Heart right ventricle (tissue), 16 donors: ENCODE results near the gene REEP6. TPM values are rescaled to one million over a fixed set of nuclear protein-coding genes. Genes with fewer than 3 reads are reported as not detected.

Experiments used
- ATAC-seq, 8 donors: fragments of 200-7000 bp; cut with Tn5 transposase; one replicate each; pipeline ENCODE4 v1.9.1; 2020; ENCODE audit warnings: mild to moderate bottlenecking in 8 of 8, moderate library complexity in 8 of 8, moderate number of reproducible peaks in 1 of 8
- DNase-seq, 2 donors: peaks; one replicate each; pipeline ENCODE4 v3.0.0-alpha.2; 2020
- H3K27ac ChIP-seq, 10 donors: fragments of 200-600 bp; sonication (generic) in 2 of 10; one replicate each; pipeline versions ENCODE4 v1.5.0 to v1.8.0; 2020 to 2022; ENCODE audit warnings: mild to moderate bottlenecking in 3 of 10
- H3K27me3 ChIP-seq, 7 donors: fragments of 200-600 bp; one replicate each; pipeline ENCODE4 v1.8.0; 2021 to 2022; ENCODE audit warnings: mild to moderate bottlenecking in 2 of 7
- H3K36me3 ChIP-seq, 9 donors: fragments of 200-600 bp; sonication (generic) in 1 of 9; one replicate each; pipeline versions ENCODE4 v1.5.0 to v1.8.0; 2020 to 2022; ENCODE audit warnings: mild to moderate bottlenecking in 2 of 9
- H3K4me1 ChIP-seq, 9 donors: fragments of 200-600 bp; sonication (generic) in 1 of 9; one replicate each; pipeline versions ENCODE4 v1.5.0 to v1.8.0; 2020 to 2022; ENCODE audit warnings: mild to moderate bottlenecking in 4 of 9
- H3K4me3 ChIP-seq, 10 donors: fragments of 200-600 bp; sonication (generic) in 2 of 10; one replicate each; pipeline versions ENCODE4 v1.5.0 to v1.8.0; 2020 to 2022; ENCODE audit warnings: mild to moderate bottlenecking in 7 of 10, moderate library complexity in 2 of 10
- H3K9me3 ChIP-seq, 11 donors: fragments of 200-600 bp in 10 of 11; sonication (generic) in 2 of 11; one replicate each; pipeline versions ENCODE4 v1.5.0 to v1.8.0; 2013 to 2022; ENCODE audit warnings: mild to moderate bottlenecking in 2 of 11, control low read depth in 1 of 11, moderate library complexity in 1 of 11
- WGBS, 2 donors: extraction: QIAGEN DNeasy Blood & Tissue Kit; methylation state at CpG; one replicate each; pipeline ENCODE4 v1.1.7; 2013; ENCODE audit warnings: inconsistent platforms in 1 of 2; 5-methylcytosine and 5-hydroxymethylcytosine counted together
- intact Hi-C, 10 donors: fragments of 100-400 bp; cut with DNase I; formaldehyde crosslinking; loops; one replicate each; pipeline versions ENCODE4 v1.11.1 to v1.14.2; 2022
- polyA plus RNA-seq, 2 donors: library from polyadenylated mRNA; stranded (reverse); fragments of 200-250 nt; gene quantifications; one replicate each; pipeline ENCODE4 v1.2.3, GENCODE V29; 2013
- total RNA-seq, 10 donors: library from RNA; stranded (reverse); fragmentation: NEBNext Ultra II Directional in 3 of 10; extraction: Animal tissue kit (Norgen Biotek cat#: 25700) in 3 of 10; gene quantifications; one replicate each; pipeline versions ENCODE4 v1.2.1 to v1.2.4, GENCODE V29; 2021 to 2023
- TF ChIP-seq, protein P1 (sequence below), 9 donors: fragments of 200-600 bp; sonication (generic) in 2 of 9; IDR thresholded peaks; one replicate each; pipeline versions ENCODE4 v1.5.0 to v1.8.0; 2021 to 2022; ENCODE audit warnings: antibody characterized with exemption in 9 of 9, mild to moderate bottlenecking in 5 of 9, moderate library complexity in 1 of 9
- donor health status: Arrhythmogenic right ventricular cardiomyopathy.
- donor health status: ischemic (EF 13 %, LVEDD 7.1; RV severe dilation, severe dysfunction).
- donor health status: healthy with polysubstance abuse.
- donor health status: DM: no; HTN: yes; CAD: no.
- donor health status: DM: no; HTN: no; CAD: no.
- donor health status: ischemic (EF 25% LVEDD 6.9; RV normal size, moderate dysfunction).
- donor health status: ischemic (EF 25% LVEDD 5.7; RV mildly dilated, moderate dysfunction).
- donor health status: healthy.
- donor health status: DM: yes; HTN: yes; CAD: no.
- donor health status: Ischemic cardiomyopathy.
- donor health status: ischemic (EF 35%, LVEDD 5.7; RV mildly dilated, moderate dysfunction).
- donor health status: nonischemic (EF 11% LVEDD 7.7; RV severe dilation, severe dysfunction).
- donor health status: DM: yes; HTN: yes; CAD: no.
- donor health status: PGD.
- donor health status: ischemic (EF 29% LVEDD 5.4; RV normal size, mild dysfunction).
- donor health status: nonischemic (EF 23%, LVEDD 6.1; RV moderate dilation, normal function).

The REEP6 gene
- total and polyA plus RNA-seq, 12 donors: 1.8 to 5.0 (median 3.8) TPM

- peak in 1 of 8 donors; percentile 3 for ATAC-seq
- 62% methylated on average over 28 to 30 of the region's 30 CpGs for WGBS, 2 donors
- no peak overlapping the region for H3K4me3 ChIP-seq
- H3K4me1 ChIP-seq: peaks cover 7 to 42% (median 37%) of the 10 kb centered on the region in 9 donors
- H3K27ac ChIP-seq: no peak overlapping the region
- no peaks in the 10 kb centered on the region for H3K9me3 ChIP-seq
- no peak for DNase-seq
- peaks cover 57 to 100% (median 94%) of the 10 kb centered on the region in 7 donors for H3K27me3 ChIP-seq
- TF ChIP-seq, protein P1, sequence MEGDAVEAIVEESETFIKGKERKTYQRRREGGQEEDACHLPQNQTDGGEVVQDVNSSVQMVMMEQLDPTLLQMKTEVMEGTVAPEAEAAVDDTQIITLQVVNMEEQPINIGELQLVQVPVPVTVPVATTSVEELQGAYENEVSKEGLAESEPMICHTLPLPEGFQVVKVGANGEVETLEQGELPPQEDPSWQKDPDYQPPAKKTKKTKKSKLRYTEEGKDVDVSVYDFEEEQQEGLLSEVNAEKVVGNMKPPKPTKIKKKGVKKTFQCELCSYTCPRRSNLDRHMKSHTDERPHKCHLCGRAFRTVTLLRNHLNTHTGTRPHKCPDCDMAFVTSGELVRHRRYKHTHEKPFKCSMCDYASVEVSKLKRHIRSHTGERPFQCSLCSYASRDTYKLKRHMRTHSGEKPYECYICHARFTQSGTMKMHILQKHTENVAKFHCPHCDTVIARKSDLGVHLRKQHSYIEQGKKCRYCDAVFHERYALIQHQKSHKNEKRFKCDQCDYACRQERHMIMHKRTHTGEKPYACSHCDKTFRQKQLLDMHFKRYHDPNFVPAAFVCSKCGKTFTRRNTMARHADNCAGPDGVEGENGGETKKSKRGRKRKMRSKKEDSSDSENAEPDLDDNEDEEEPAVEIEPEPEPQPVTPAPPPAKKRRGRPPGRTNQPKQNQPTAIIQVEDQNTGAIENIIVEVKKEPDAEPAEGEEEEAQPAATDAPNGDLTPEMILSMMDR (IDR thresholded peaks at IDR 0.05): no peak
- intact Hi-C loops: no loop called here
- no peaks in the 10 kb centered on the region for H3K36me3 ChIP-seq
These were observed 38.0 kb upstream of the REEP6 start for GRCh38 chr19:1452802-1453524.

GRCh38 chr19:1453525-1454364 lies 37.2 kb upstream of the REEP6 start:
- intact Hi-C loops: no loop called here
- Histone ChIP-seq H3K27me3 (peaks cover 57 to 100% (median 91%) of the 10 kb centered on the region in 7 donors), H3K27ac (no peak overlapping the region), H3K9me3 (no peaks in the 10 kb centered on the region), H3K36me3 (no peaks in the 10 kb centered on the region), H3K4me1 (peaks cover 7 to 42% (median 37%) of the 10 kb centered on the region in 9 donors), H3K4me3 (no peak overlapping the region)
- no peak for DNase-seq
- ATAC-seq: peak in 6 of 8 donors; percentile 7 to 43 (median 18)
- TF ChIP-seq, protein P1 (IDR thresholded peaks at IDR 0.05): no peak
- WGBS, 2 donors: 21 to 28% methylated on average over 33 of the region's 33 CpGs

DNA sequence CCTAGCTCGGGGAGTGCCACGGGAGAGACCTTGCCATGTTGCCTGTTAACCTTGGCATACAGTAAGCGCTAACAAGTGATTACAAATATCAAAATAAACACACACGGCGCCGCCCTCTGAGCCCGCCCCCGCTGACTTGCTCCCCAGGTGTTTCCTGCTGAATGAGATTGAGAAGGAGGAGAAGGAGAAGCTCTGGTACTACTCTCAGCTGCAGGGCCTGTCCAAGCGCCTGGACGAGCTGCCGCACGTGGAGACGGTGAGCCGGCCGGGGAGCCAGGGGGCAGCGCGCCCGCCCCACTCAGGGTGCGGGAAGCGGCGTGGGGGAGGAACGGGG lies 36.0 kb upstream of the REEP6 start:
- WGBS, 2 donors: 6 to 10% methylated on average over 22 of the region's 22 CpGs
- peaks cover 7 to 42% (median 37%) of the 10 kb centered on the region in 9 donors for H3K4me1 ChIP-seq

More for the DNA sequence above, 36.0 kb upstream of the REEP6 start:
- intact Hi-C loops: no loop called here
- no peak for DNase-seq
- Histone ChIP-seq H3K36me3 (peaks cover 0 to 4% (median 0%) of the 10 kb centered on the region in 9 donors), H3K27me3 (peaks cover 52 to 93% (median 79%) of the 10 kb centered on the region in 7 donors), H3K27ac (no peak overlapping the region), H3K9me3 (no peaks in the 10 kb centered on the region), H3K4me3 (no peak overlapping the region)
- ATAC-seq: peak in 1 of 8 donors; percentile 5
- TF ChIP-seq, protein P1 (IDR thresholded peaks at IDR 0.05): no peak
